ENCODE data around the gene BTC. TPM values are rescaled to one million over a fixed set of nuclear protein-coding genes. Genes with fewer than 3 reads are reported as not detected.

The BTC gene
- polyA plus RNA-seq, 1 donor: 14.3 TPM

DNA sequence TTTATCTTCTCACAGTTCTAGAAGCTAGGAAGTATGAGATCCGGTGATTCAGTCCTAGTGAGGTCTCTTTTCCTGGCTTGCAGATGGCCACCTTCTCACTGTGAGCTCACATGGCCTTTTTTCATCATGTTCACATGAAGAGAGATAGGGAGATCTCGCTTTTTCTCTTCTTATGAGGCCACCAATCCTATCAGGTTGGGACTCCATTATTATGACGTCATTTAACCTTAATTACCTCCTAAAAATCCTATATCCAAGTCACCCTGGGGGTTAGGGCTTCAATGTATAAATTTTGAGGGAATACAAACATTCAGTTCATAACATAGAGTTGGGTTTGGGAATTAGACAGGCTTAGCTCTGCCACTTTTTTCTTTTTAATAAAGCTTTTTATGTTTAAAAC lies 6.0 kb upstream of the BTC start:
- no peaks in the 10 kb centered on the region for H3K9me3 ChIP-seq (ENCODE audit: control insufficient read depth, low read depth, low read length)
- H3K36me3 ChIP-seq (ENCODE audit: control insufficient read depth, insufficient read depth, low read length): no peaks in the 10 kb centered on the region
- no peaks in the 10 kb centered on the region for H3K4me1 ChIP-seq (ENCODE audit: control insufficient read depth, insufficient read depth, low read length)
- no peak for DNase-seq
- no peak overlapping the region for H3K27ac ChIP-seq (ENCODE audit: low read length)
- H3K4me3 ChIP-seq (ENCODE audit: low read length): no peak overlapping the region
- WGBS (ENCODE audit: insufficient coverage, low lambda C conversion rate): 100% methylated on average over 2 of the region's 3 CpGs
- H3K27me3 ChIP-seq (ENCODE audit: control insufficient read depth, insufficient read depth, low read length): no peaks in the 10 kb centered on the region

DNA sequence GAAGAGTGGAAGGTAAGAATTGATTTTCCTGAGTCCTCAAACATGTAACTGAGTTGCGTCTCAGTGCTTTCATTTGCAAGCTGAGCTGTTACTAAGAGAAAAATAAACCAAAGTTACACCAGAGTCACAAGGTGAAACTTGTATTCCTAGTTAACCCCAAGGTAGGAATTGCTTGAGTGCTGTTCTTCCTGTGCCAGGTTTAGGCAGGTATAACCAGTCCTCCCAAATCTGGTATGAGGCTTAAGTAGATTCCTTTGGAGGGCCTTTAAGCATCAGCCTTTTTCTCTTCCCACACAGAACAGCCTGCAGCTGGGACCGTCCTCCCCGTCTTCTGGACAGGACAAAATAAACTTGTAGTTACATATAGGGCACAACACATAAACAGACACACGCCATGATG lies 2.3 kb upstream of the BTC start:
- peaks cover 8% of the 10 kb centered on the region for H3K4me1 ChIP-seq (ENCODE audit: control insufficient read depth, insufficient read depth, low read length)
- DNase-seq: no peak
- H3K36me3 ChIP-seq (ENCODE audit: control insufficient read depth, insufficient read depth, low read length): no peaks in the 10 kb centered on the region
- no peak overlapping the region for H3K4me3 ChIP-seq (ENCODE audit: low read length)
- peaks cover 12% of the 10 kb centered on the region for H3K27me3 ChIP-seq (ENCODE audit: control insufficient read depth, insufficient read depth, low read length)
- no CpG with 5 or more reads among the region's 4 CpGs for WGBS (ENCODE audit: insufficient coverage, low lambda C conversion rate)
- H3K27ac ChIP-seq (ENCODE audit: low read length): no peak overlapping the region
- H3K9me3 ChIP-seq (ENCODE audit: control insufficient read depth, low read depth, low read length): no peaks in the 10 kb centered on the region

DNA sequence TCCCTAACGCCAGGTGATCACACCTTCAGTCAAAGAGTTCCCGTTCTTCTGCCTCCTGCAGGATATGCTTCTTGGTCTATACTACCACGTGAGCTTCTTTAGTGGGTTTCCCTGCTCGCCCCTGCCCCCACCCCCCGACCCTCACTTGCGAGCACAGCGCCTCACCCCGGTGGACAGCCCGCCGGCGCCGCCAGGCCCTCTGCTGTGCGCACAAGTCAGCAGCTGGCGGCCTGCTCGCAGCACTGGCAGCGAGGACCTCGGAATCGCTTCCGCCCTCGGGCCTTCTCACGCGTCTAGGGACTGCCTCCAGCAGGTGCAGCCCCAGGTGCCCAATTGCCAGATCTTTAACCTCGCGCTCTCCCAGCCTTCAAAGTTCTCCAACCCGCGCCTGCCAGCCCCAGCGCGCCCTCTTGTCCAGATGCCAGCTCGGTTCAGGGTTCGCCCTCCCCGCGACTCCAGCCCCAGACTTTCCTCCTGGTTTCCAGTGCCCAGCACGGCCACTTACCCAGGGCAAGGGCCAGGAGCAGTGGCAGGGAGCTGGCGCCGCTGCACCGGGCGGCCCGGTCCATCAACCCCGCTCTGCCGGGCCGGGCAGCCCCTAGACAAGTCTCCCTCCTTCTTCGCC lies 454 bp downstream of the BTC start:
- no peaks in the 10 kb centered on the region for H3K36me3 ChIP-seq (ENCODE audit: control insufficient read depth, insufficient read depth, low read length)
- DNase-seq: peak; percentile 82 to 90
- no peaks in the 10 kb centered on the region for H3K9me3 ChIP-seq (ENCODE audit: control insufficient read depth, low read depth, low read length)
- no CpG with 5 or more reads among the region's 42 CpGs for WGBS (ENCODE audit: insufficient coverage, low lambda C conversion rate)
- H3K27me3 ChIP-seq (ENCODE audit: control insufficient read depth, insufficient read depth, low read length): peaks cover 12% of the 10 kb centered on the region
- H3K27ac ChIP-seq (ENCODE audit: low read length): peak overlapping the region; percentile 96
- peak overlapping the region; percentile 64 for H3K4me3 ChIP-seq (ENCODE audit: low read length)
- peaks cover 8% of the 10 kb centered on the region for H3K4me1 ChIP-seq (ENCODE audit: control insufficient read depth, insufficient read depth, low read length)

DNA sequence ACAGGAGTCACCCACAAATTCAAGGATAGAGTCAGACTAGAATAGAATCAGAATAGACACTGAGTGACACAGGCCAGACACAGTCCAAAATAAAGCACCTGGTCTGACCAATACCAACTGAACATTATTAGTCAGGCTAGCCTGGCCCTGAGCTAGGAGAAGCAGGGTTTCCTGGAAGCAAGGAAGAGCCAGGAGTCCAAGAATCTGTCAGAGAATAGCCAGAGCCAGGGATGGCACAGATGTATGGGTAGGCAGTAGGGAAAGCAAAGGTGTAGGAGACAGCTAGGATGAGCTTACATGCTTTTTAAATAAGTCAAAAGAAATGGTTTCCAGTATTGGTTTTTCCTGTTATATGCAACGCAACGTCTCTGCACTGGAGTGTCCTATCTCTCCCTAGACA lies 3.7 kb downstream of the BTC start:
- Histone ChIP-seq H3K4me1 (ENCODE audit: control insufficient read depth, insufficient read depth, low read length) (peaks cover 8% of the 10 kb centered on the region), H3K27me3 (ENCODE audit: control insufficient read depth, insufficient read depth, low read length) (peaks cover 12% of the 10 kb centered on the region), H3K36me3 (ENCODE audit: control insufficient read depth, insufficient read depth, low read length) (no peaks in the 10 kb centered on the region), H3K9me3 (ENCODE audit: control insufficient read depth, low read depth, low read length) (no peaks in the 10 kb centered on the region), H3K27ac (ENCODE audit: low read length) (no peak overlapping the region), H3K4me3 (ENCODE audit: low read length) (no peak overlapping the region)
- DNase-seq: no peak
- no CpG with 5 or more reads among the region's 2 CpGs for WGBS (ENCODE audit: insufficient coverage, low lambda C conversion rate)

DNA sequence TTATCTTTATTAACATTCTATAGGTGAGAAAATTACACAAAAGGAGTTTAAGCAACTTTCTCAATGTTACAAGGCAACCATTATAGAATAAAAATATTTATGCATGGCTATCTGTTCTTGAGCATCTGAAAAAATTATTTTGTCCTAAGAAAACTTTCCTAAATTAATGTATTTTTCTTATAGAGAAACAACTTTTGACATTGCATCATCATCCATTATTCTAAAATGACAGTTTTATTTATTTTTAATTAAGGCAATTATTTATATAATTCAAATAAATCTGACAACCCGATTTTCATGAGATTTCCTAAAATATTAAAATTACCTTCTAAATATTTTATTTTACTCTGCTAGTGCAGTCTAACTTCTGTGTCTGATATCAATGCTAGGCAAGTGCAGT lies 4.8 kb downstream of the BTC start:
- no peak for DNase-seq
- no peak overlapping the region for H3K27ac ChIP-seq (ENCODE audit: low read length)
- H3K4me3 ChIP-seq (ENCODE audit: low read length): no peak overlapping the region
- WGBS (ENCODE audit: insufficient coverage, low lambda C conversion rate): 100% methylated on average over 1 of the region's 1 CpG
- H3K36me3 ChIP-seq (ENCODE audit: control insufficient read depth, insufficient read depth, low read length): no peaks in the 10 kb centered on the region
- peaks cover 8% of the 10 kb centered on the region for H3K4me1 ChIP-seq (ENCODE audit: control insufficient read depth, insufficient read depth, low read length)
- peaks cover 11% of the 10 kb centered on the region for H3K27me3 ChIP-seq (ENCODE audit: control insufficient read depth, insufficient read depth, low read length)
- no peaks in the 10 kb centered on the region for H3K9me3 ChIP-seq (ENCODE audit: control insufficient read depth, low read depth, low read length)

DNA sequence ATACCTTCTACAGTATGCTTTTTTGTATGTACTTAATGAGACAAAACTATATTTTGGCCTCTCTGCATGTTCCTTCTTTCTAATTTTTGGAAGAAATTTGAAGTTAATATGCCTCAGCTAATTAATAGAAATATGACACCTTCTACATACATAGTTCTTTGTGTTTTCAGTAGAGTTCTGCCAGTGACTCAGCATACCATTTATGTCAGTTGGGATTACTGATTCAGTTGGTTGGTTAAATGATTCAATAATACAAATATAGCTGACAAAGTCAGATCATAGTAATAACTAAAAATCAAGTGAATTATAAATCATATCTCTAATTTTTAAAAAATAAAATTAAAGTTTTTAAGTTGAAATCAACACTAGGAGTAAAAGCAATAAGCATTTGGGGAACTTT lies 16.8 kb downstream of the BTC start:
- Histone ChIP-seq H3K4me3 (ENCODE audit: low read length) (no peak overlapping the region), H3K36me3 (ENCODE audit: control insufficient read depth, insufficient read depth, low read length) (no peaks in the 10 kb centered on the region), H3K4me1 (ENCODE audit: control insufficient read depth, insufficient read depth, low read length) (no peaks in the 10 kb centered on the region), H3K27ac (ENCODE audit: low read length) (no peak overlapping the region), H3K9me3 (ENCODE audit: control insufficient read depth, low read depth, low read length) (no peaks in the 10 kb centered on the region), H3K27me3 (ENCODE audit: control insufficient read depth, insufficient read depth, low read length) (no peaks in the 10 kb centered on the region)
- DNase-seq: no peak

DNA sequence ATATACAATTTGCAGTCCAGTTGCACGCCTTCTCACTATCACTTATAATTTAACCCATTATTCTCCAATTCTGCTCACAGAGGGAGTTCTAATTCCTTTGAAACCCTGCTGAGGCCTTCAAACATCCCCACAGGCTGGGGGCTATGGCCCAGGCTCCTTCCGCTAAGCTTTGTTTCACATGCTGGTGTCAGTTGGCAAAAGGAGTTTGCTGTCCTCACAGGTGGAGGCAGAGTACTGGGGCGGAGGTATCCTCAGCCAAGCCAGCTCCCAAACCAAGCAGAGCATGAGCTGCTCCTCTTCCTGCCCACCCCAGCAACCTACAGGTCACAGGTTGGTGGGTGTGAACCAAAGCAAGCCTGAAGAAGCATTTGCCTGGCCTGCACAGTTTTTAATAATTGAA lies 21.5 kb downstream of the BTC start:
- H3K36me3 ChIP-seq (ENCODE audit: control insufficient read depth, insufficient read depth, low read length): no peaks in the 10 kb centered on the region
- no peaks in the 10 kb centered on the region for H3K9me3 ChIP-seq (ENCODE audit: control insufficient read depth, low read depth, low read length)
- H3K27me3 ChIP-seq (ENCODE audit: control insufficient read depth, insufficient read depth, low read length): no peaks in the 10 kb centered on the region
- WGBS (ENCODE audit: insufficient coverage, low lambda C conversion rate): no CpG with 5 or more reads among the region's 3 CpGs
- DNase-seq: no peak
- H3K27ac ChIP-seq (ENCODE audit: low read length): no peak overlapping the region
- no peaks in the 10 kb centered on the region for H3K4me1 ChIP-seq (ENCODE audit: control insufficient read depth, insufficient read depth, low read length)
- H3K4me3 ChIP-seq (ENCODE audit: low read length): no peak overlapping the region

DNA sequence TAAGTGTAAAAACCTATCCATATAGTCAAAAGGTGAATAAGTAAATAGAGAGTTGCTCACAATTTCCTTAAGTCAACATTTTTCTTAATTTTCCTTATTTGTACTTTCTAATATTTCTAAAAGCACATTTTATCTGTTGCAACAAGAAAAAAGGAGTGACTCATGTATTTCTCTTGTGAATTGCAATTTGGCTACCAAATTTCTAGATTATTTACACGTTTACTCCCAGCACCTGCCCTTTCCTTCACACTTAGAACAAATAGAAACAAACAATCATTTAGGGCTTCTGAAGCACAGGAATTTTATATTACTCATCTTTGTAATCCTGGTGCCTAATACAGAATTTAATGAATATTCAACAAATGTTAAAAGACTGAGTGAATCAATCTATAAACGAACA lies 22.2 kb downstream of the BTC start:
- Histone ChIP-seq H3K9me3 (ENCODE audit: control insufficient read depth, low read depth, low read length) (no peaks in the 10 kb centered on the region), H3K4me3 (ENCODE audit: low read length) (no peak overlapping the region), H3K27me3 (ENCODE audit: control insufficient read depth, insufficient read depth, low read length) (no peaks in the 10 kb centered on the region), H3K4me1 (ENCODE audit: control insufficient read depth, insufficient read depth, low read length) (no peaks in the 10 kb centered on the region), H3K36me3 (ENCODE audit: control insufficient read depth, insufficient read depth, low read length) (no peaks in the 10 kb centered on the region), H3K27ac (ENCODE audit: low read length) (no peak overlapping the region)
- WGBS (ENCODE audit: insufficient coverage, low lambda C conversion rate): 90% methylated on average over 2 of the region's 2 CpGs
- DNase-seq: no peak

DNA sequence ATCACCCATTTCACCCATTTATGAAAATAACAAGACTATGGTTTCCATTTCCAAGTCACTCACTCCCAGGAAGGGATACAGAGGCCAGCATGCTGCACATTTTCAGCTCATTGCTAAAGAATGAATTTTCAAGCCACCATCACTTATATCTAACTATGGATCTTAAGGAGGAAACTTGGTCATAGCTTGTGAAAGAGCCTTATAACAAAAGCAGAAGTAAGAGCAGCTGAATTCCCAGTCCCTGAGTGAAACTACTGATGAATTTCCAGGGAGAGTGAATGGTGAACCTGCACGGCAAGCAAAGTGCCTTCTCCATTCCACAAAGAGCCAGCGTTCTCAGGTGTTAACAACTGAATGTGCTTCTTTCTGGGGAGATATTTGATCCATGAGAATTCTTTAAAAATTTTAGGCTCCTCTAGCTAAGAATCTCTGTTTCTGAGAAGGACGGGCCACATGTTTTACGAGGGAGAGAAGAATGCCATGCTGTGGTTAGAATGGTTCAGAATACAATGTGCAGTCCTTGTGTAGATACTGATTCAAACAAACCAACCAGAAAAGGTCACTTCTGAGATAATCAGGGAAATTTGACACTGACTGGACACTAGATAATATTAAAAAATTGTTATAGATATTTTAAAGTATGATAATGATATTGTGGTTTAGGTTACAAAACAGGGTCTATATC lies 24.0 kb downstream of the BTC start:
- Histone ChIP-seq H3K4me3 (ENCODE audit: low read length) (no peak overlapping the region), H3K9me3 (ENCODE audit: control insufficient read depth, low read depth, low read length) (no peaks in the 10 kb centered on the region), H3K27ac (ENCODE audit: low read length) (no peak overlapping the region), H3K36me3 (ENCODE audit: control insufficient read depth, insufficient read depth, low read length) (no peaks in the 10 kb centered on the region), H3K4me1 (ENCODE audit: control insufficient read depth, insufficient read depth, low read length) (no peaks in the 10 kb centered on the region), H3K27me3 (ENCODE audit: control insufficient read depth, insufficient read depth, low read length) (no peaks in the 10 kb centered on the region)
- no CpG with 5 or more reads among the region's 4 CpGs for WGBS (ENCODE audit: insufficient coverage, low lambda C conversion rate)
- no peak for DNase-seq

DNA sequence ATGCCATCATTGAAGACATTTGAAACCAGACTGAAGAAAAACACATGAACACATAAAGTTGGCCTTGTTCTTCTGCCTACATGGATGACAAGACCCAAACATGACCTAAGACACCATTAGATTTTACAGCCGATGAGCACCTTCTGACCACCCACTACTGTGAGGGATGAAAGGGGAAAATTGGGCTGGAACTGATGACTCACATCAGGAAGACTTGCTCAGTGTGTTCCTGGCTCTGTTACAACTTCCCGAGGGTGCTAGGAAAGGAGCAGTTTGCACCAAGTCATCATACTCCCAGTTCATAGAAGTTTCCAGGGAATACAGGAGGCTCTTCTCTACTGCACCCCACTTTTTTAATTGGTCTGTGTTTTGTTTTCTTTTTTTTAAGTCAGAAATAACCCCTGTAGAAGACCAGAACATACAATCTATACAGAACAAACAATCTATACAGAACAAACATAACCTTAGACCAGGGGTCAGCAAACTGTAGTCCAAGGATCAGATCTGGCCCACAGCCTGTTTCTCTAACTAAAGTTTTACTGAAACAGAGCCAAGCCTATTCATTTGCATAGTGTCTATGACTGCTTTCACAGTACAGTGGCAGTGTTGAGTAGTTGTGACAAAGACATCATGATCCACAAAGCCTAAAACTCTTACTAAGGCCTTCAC lies 25.3 kb downstream of the BTC start:
- Histone ChIP-seq H3K4me3 (ENCODE audit: low read length) (no peak overlapping the region), H3K9me3 (ENCODE audit: control insufficient read depth, low read depth, low read length) (no peaks in the 10 kb centered on the region), H3K36me3 (ENCODE audit: control insufficient read depth, insufficient read depth, low read length) (no peaks in the 10 kb centered on the region), H3K4me1 (ENCODE audit: control insufficient read depth, insufficient read depth, low read length) (no peaks in the 10 kb centered on the region), H3K27ac (ENCODE audit: low read length) (no peak overlapping the region), H3K27me3 (ENCODE audit: control insufficient read depth, insufficient read depth, low read length) (no peaks in the 10 kb centered on the region)
- no CpG with 5 or more reads among the region's 2 CpGs for WGBS (ENCODE audit: insufficient coverage, low lambda C conversion rate)
- peak in 1 of 2 donors; percentile 9 for DNase-seq

All from large intestine (tissue), 3 donors.